IMR-90 (cell line): ENCODE results near the gene PRRG2. TPM values are rescaled to one million over a fixed set of nuclear protein-coding genes. Genes with fewer than 3 reads are reported as not detected.

Source experiments
- ATAC-seq: fragments of 200-7000 bp; cut with Tn5 transposase; 2 replicates; pipeline ENCODE4 v1.9.1; 2020; ENCODE audit warnings: low read depth, mild to moderate bottlenecking, moderate library complexity
- BruUV-seq: library from RNA; stranded (reverse); fragments of 400-500 nt; replicated peaks from 2 replicates; lab custom pipeline; 2021; lab: Mats Ljungman, UMichigan
- CTCF ChIA-PET: fragments of 300-600 bp; formaldehyde crosslinking; extraction: SDS; loops from one replicate; lab custom pipeline; 2021; ENCODE audit warnings: antibody characterized with exemption; lab: Yijun Ruan, JAX
- POLR2A ChIA-PET: fragments of 300-600 bp; sonication (Branson Sonifier 250); formaldehyde crosslinking; loops from one replicate; lab custom pipeline; 2022; ENCODE audit warnings: antibody characterized with exemption; ENCODE audit not compliant: unreplicated experiment; lab: Charles Lee
- DNase-seq: peaks from one replicate; pipeline ENCODE4 v3.0.0; 2013
- H2AFZ ChIP-seq: replicated peaks from 2 replicates; pipeline ENCODE3; 2013; ENCODE audit warnings: low read length, mild to moderate bottlenecking; ENCODE audit not compliant: poor library complexity
- H2AK5ac ChIP-seq: 2 replicates; pipeline ENCODE4 v1.6.1; 2013; ENCODE audit warnings: low read depth, low read length, inconsistent platforms
- H2AK9ac ChIP-seq: replicated peaks from 2 replicates; pipeline ENCODE3; 2013; ENCODE audit warnings: mild to moderate bottlenecking, low read depth, low read length, moderate library complexity; ENCODE audit not compliant: poor library complexity
- H2BK120ac ChIP-seq: 2 replicates; pipeline ENCODE4 v1.6.1; 2013; ENCODE audit warnings: low read depth, low read length, inconsistent platforms
- H2BK15ac ChIP-seq: 3 replicates; pipeline ENCODE4 v1.6.1; 2013; ENCODE audit warnings: low read depth, low read length, inconsistent platforms
- H2BK20ac ChIP-seq: 2 replicates; pipeline ENCODE4 v1.6.1; 2013; ENCODE audit warnings: low read depth, mild to moderate bottlenecking, inconsistent platforms, low read length, moderate library complexity
- H2BK5ac ChIP-seq: 2 replicates; pipeline ENCODE4 v1.6.1; 2013; ENCODE audit warnings: mild to moderate bottlenecking, low read depth, low read length, inconsistent platforms; ENCODE audit not compliant: poor library complexity, severe bottlenecking
- H3K14ac ChIP-seq: replicated peaks from 2 replicates; pipeline ENCODE4 v1.6.1; 2013; ENCODE audit warnings: low read depth, low read length, inconsistent platforms
- H3K18ac ChIP-seq: 2 replicates; pipeline ENCODE4 v1.6.1; 2013; ENCODE audit warnings: low read depth, low read length, control low read depth
- H3K23ac ChIP-seq: 2 replicates; pipeline ENCODE4 v1.6.1; 2013; ENCODE audit warnings: low read depth, low read length, inconsistent platforms
- H3K27ac ChIP-seq: 2 replicates; pipeline ENCODE4 v1.5.1; 2013; ENCODE audit warnings: mild to moderate bottlenecking, control low read depth, low read length; ENCODE audit not compliant: insufficient read depth
- H3K27me3 ChIP-seq: 2 replicates; pipeline ENCODE4 v1.6.1; 2013; ENCODE audit warnings: low read length; ENCODE audit not compliant: control insufficient read depth, insufficient read depth
- H3K36me3 ChIP-seq: 2 replicates; pipeline ENCODE4 v1.6.1; 2013; ENCODE audit warnings: low read length, mixed read lengths; ENCODE audit not compliant: control insufficient read depth, insufficient read depth
- H3K4ac ChIP-seq: 2 replicates; pipeline ENCODE4 v1.6.1; 2013; ENCODE audit warnings: low read depth, low read length, inconsistent platforms
- H3K4me1 ChIP-seq: 2 replicates; pipeline ENCODE4 v1.6.1; 2013; ENCODE audit warnings: low read length, mixed read lengths; ENCODE audit not compliant: control insufficient read depth, insufficient read depth
- H3K4me2 ChIP-seq: 2 replicates; pipeline ENCODE4 v1.6.1; 2013; ENCODE audit warnings: low read depth, mild to moderate bottlenecking, control low read depth, low read length, moderate library complexity
- H3K4me3 ChIP-seq: 2 replicates; pipeline ENCODE4 v1.5.1; 2013; ENCODE audit warnings: low read depth, mild to moderate bottlenecking, control low read depth, low read length, moderate library complexity; ENCODE audit not compliant: insufficient read depth
- H3K56ac ChIP-seq: 2 replicates; pipeline ENCODE4 v1.6.1; 2013; ENCODE audit warnings: low read length, inconsistent platforms; ENCODE audit not compliant: insufficient read depth; ENCODE audit errors: extremely low read depth
- H3K79me1 ChIP-seq, 2 experiments: 2 replicates each; pipeline ENCODE4 v1.6.1; 2013; ENCODE audit warnings: low read length in 2 of 2, inconsistent platforms in 1 of 2, low read depth in 1 of 2
- H3K9ac ChIP-seq: 2 replicates; pipeline ENCODE4 v1.6.1; 2013; ENCODE audit warnings: low read depth, low read length, control low read depth
- H3K9me1 ChIP-seq: 2 replicates; pipeline ENCODE4 v1.6.1; 2013; ENCODE audit warnings: low read length, inconsistent platforms; ENCODE audit not compliant: insufficient read depth
- H3K9me3 ChIP-seq: 2 replicates; pipeline ENCODE4 v1.6.1; 2013; ENCODE audit warnings: low read length; ENCODE audit not compliant: control insufficient read depth, insufficient read depth
- H4K20me1 ChIP-seq: 2 replicates; pipeline ENCODE4 v1.6.1; 2013; ENCODE audit warnings: low read length, inconsistent platforms; ENCODE audit not compliant: insufficient read depth
- H4K5ac ChIP-seq: 2 replicates; pipeline ENCODE4 v1.6.1; 2013; ENCODE audit warnings: mild to moderate bottlenecking, low read depth, low read length, control low read depth
- H4K8ac ChIP-seq, 2 experiments: 2 replicates each; pipeline ENCODE4 v1.6.1; 2013; ENCODE audit warnings: low read depth in 2 of 2, low read length in 2 of 2, control low read depth in 1 of 2, inconsistent platforms in 1 of 2
- H4K91ac ChIP-seq: 2 replicates; pipeline ENCODE4 v1.6.1; 2013; ENCODE audit warnings: low read depth, low read length, inconsistent platforms; ENCODE audit not compliant: insufficient read depth
- BHLHE40 ChIP-seq: fragments of 150-350 bp; IDR thresholded peaks from 2 replicates; pipeline ENCODE4 v1.6.1; 2016; ENCODE audit warnings: mild to moderate bottlenecking, low read depth, low read length
- CEBPB ChIP-seq: IDR thresholded peaks from 2 replicates; pipeline ENCODE4 v1.6.1; 2012; ENCODE audit warnings: low read depth, low read length, improper control_type of control experiment
- CHD1 ChIP-seq: IDR thresholded peaks from 2 replicates; pipeline ENCODE4 v1.6.1; 2012; ENCODE audit warnings: low read depth, low read length, improper control_type of control experiment
- FOS ChIP-seq: fragments of 150-350 bp; IDR thresholded peaks from 2 replicates; pipeline ENCODE4 v1.6.1; 2016; ENCODE audit warnings: low read depth, low read length
- MXI1 ChIP-seq: IDR thresholded peaks from 2 replicates; pipeline ENCODE4 v1.6.1; 2012; ENCODE audit warnings: low read depth, mild to moderate bottlenecking, low read length, moderate library complexity, borderline replicate concordance
- NFE2L2 ChIP-seq: fragments of 150-350 bp; IDR thresholded peaks from 2 replicates; pipeline ENCODE4 v1.6.1; 2016; ENCODE audit warnings: low read depth, mild to moderate bottlenecking, low read length
- POLR2A ChIP-seq: IDR thresholded peaks from 2 replicates; pipeline ENCODE4 v1.6.1; 2012; ENCODE audit warnings: mild to moderate bottlenecking, low read depth, low read length
- RCOR1 ChIP-seq: IDR thresholded peaks from 2 replicates; pipeline ENCODE4 v1.6.1; 2012; ENCODE audit warnings: mild to moderate bottlenecking, low read length, improper control_type of control experiment; ENCODE audit not compliant: insufficient replicate concordance
- RFX5 ChIP-seq: IDR thresholded peaks from 2 replicates; pipeline ENCODE4 v1.8.0; 2012; ENCODE audit warnings: low read depth, mild to moderate bottlenecking, low read length, moderate library complexity
- WGBS, 2 experiments: methylation state at CpG; one replicate each; pipeline versions ENCODE4 v1.1.5 to v1.1.7; 2013; ENCODE audit warnings: missing lambda C conversion rate in 2 of 2; ENCODE audit not compliant: insufficient read length in 1 of 2; ENCODE audit errors: extremely low coverage in 2 of 2; 5-methylcytosine and 5-hydroxymethylcytosine counted together
- dilution Hi-C: fragments of 300-500 bp; cut with HindIII; formaldehyde crosslinking; loops from one replicate; pipeline ENCODE4 v1.14.3; 2018; ENCODE audit warnings: low sequenced_read_pairs; ENCODE audit not compliant: unreplicated experiment
- in situ Hi-C: fragments of 300-500 bp; cut with MboI; formaldehyde crosslinking; loops from 3 replicates; pipeline ENCODE4 v1.14.3; 2019; ENCODE audit warnings: low sequenced_read_pairs, inconsistent platforms, mixed read lengths
- intact Hi-C: fragments of 100-400 bp; cut with micrococcal nuclease; formaldehyde crosslinking; loops from 2 replicates; pipeline ENCODE4 v1.10.0; 2022
- polyA plus RNA-seq, 3 experiments: library from polyadenylated mRNA; depleted of rRNA; stranded (reverse); fragments of >200 nt; gene quantifications; 2 replicates each; pipeline ENCODE4 v1.2.3, GENCODE V29; 2012; ENCODE audit warnings: low replicate concordance in 1 of 3
- total RNA-seq: library from RNA; depleted of rRNA; stranded (reverse); fragments of >200 nt; gene quantifications from 2 replicates; pipeline ENCODE4 v1.2.3, GENCODE V29; 2012
- TF ChIP-seq, protein P1 (sequence below): conservative IDR thresholded peaks from 2 replicates; pipeline ENCODE4 v1.5.1; 2012; ENCODE audit warnings: mild to moderate bottlenecking, low read depth, low read length, improper control_type of control experiment
- TF ChIP-seq, protein P2 (sequence below): fragments of 150-350 bp; IDR thresholded peaks from 2 replicates; pipeline ENCODE4 v1.6.1; 2017; ENCODE audit warnings: mild to moderate bottlenecking, antibody characterized with exemption, low read length, low read depth

PRRG2 gene
- total and polyA plus RNA-seq, 2 of the 4 experiments (the other 2 are of a cell fraction), result 0.14 to 0.54 TPM

GRCh38 chr19:49559928-49560327, 21.2 kb upstream of the PRRG2 start:
- no peak overlapping the region for H2BK120ac ChIP-seq
- DNase-seq (no peak), ATAC-seq (no peak)
- no peak overlapping the region for H4K5ac ChIP-seq
- H3K36me3 ChIP-seq, result peaks cover 52% of the 10 kb centered on the region
- H4K8ac ChIP-seq, result no peak overlapping the region
- H3K9me3 ChIP-seq, result no peaks in the 10 kb centered on the region
- H3K14ac ChIP-seq, result no peak overlapping the region
- H4K20me1 ChIP-seq, result peaks cover 30% of the 10 kb centered on the region
- TF ChIP-seq POLR2A, result no peak
- no peak for TF ChIP-seq CHD1
- TF ChIP-seq, protein P1, sequence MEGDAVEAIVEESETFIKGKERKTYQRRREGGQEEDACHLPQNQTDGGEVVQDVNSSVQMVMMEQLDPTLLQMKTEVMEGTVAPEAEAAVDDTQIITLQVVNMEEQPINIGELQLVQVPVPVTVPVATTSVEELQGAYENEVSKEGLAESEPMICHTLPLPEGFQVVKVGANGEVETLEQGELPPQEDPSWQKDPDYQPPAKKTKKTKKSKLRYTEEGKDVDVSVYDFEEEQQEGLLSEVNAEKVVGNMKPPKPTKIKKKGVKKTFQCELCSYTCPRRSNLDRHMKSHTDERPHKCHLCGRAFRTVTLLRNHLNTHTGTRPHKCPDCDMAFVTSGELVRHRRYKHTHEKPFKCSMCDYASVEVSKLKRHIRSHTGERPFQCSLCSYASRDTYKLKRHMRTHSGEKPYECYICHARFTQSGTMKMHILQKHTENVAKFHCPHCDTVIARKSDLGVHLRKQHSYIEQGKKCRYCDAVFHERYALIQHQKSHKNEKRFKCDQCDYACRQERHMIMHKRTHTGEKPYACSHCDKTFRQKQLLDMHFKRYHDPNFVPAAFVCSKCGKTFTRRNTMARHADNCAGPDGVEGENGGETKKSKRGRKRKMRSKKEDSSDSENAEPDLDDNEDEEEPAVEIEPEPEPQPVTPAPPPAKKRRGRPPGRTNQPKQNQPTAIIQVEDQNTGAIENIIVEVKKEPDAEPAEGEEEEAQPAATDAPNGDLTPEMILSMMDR, result no peak
- TF ChIP-seq BHLHE40, result no peak
- TF ChIP-seq MXI1, result no peak
- TF ChIP-seq FOS, result no peak
- TF ChIP-seq NFE2L2, result no peak
- no peak for TF ChIP-seq RCOR1
- TF ChIP-seq, protein P2, sequence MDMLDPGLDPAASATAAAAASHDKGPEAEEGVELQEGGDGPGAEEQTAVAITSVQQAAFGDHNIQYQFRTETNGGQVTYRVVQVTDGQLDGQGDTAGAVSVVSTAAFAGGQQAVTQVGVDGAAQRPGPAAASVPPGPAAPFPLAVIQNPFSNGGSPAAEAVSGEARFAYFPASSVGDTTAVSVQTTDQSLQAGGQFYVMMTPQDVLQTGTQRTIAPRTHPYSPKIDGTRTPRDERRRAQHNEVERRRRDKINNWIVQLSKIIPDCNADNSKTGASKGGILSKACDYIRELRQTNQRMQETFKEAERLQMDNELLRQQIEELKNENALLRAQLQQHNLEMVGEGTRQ, result no peak
- TF ChIP-seq RFX5, result no peak
- TF ChIP-seq CEBPB, result no peak
- no peak overlapping the region for H3K18ac ChIP-seq
- in situ Hi-C loops, result loop anchor here (25.0 kb wide), 1 partner anchor 298 kb away; no protein-coding TSS in a partner anchor
- ChIA-PET CTCF (interaction anchor here (1.2 to 1.6 kb wide), 2 partner anchors 10 to 13 kb away, joined by 6 to 7 read pairs; no protein-coding TSS in a partner anchor), POLR2A (no interaction called here)
- intact Hi-C loops, result no loop called here
- dilution Hi-C loops, result no loop called here
- peaks cover 29 to 49% of the 10 kb centered on the region in 2 experiments for H3K79me1 ChIP-seq
- H3K9me1 ChIP-seq, result 0 out of 2 replicates have a peak, but pooled peaks cover 6% of the 10 kb centered on the region
- H3K27ac ChIP-seq, result no peak overlapping the region
- no peaks in the 10 kb centered on the region for H3K4me1 ChIP-seq
- no peak overlapping the region for H3K23ac ChIP-seq
- no peak overlapping the region for H3K4me2 ChIP-seq
- no peak overlapping the region for H2BK5ac ChIP-seq
- H4K91ac ChIP-seq, result no peak overlapping the region
- no peak overlapping the region for H2BK20ac ChIP-seq
- no peak overlapping the region for H2AK5ac ChIP-seq
- H3K27me3 ChIP-seq, result no peaks in the 10 kb centered on the region
- no peak overlapping the region for H3K56ac ChIP-seq
- H3K9ac ChIP-seq, result no peak overlapping the region
- peak overlapping the region; percentile 56 for H2AFZ ChIP-seq
- H3K4me3 ChIP-seq, result no peak overlapping the region
- BruUV-seq, result no TSS peak
- no peak overlapping the region for H3K4ac ChIP-seq
- no peak overlapping the region for H2BK15ac ChIP-seq
- H2AK9ac ChIP-seq, result peak overlapping the region; percentile 50
- WGBS, 2 experiments, result 77% methylated on average over 8 of the region's 15 CpGs; no CpG with 5 or more reads in 1 of the 2 experiments
